Measurements from ENCODE around the gene PEX11B. TPM values are rescaled to one million over a fixed set of nuclear protein-coding genes. Genes with fewer than 3 reads are reported as not detected.
A peak's percentile ranks its signal among the peaks of the same experiment; 100 is the strongest.

The PEX11B gene
- total and polyA plus RNA-seq, 11 donors, result 17.7 to 29.8 (median 24.5) TPM

DNA sequence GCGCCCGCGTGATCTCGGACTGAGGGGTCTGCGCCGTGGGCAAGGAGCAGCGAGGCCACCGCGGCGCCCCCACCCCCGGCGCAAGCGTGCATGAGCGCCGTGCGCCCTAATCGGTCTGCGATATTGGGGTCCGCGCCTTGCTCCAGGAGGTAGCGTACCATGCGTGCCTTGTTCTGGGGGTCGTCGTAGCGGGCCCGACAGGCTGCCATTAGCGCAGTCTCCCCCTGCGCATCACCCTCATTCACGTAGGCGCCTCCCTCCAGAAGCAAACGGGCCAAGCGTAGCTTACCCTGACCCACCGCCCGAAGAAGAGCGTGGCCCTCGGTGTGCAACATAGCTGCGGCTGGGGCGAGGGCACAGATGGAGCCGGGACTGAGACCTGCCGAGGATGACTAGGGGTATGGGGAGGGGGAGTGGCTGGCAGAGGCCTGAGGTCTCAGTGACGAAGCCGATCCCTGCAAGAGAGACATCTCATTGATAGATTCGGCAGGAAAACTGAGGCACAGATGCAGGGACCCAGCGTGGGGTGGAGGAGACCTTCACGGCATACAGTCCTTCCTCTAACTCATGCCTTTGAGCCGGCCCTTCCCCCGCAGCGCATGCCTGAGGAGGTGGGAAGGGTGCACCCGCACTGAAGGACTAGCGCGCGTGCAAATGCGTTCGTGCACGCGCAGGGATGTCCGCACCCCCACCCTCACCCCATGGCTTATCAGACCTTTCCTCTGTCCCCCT is 43.1 kb upstream of the PEX11B start:
- Histone ChIP-seq H3K4me3 (peak overlapping the region; percentile 38 to 82 (median 71)), H3K27ac (peak overlapping the region; percentile 71 to 98 (median 92)), H3K36me3 (no peaks in the 10 kb centered on the region), H3K4me1 (peaks cover 0 to 74% (median 42%) of the 10 kb centered on the region in 12 donors), H3K27me3 (no peaks in the 10 kb centered on the region), H3K9me3 (no peaks in the 10 kb centered on the region)
- ATAC-seq (peak in 1 of 4 donors; percentile 2), DNase-seq (peak; percentile 55 to 67 (median 62))
- TF ChIP-seq CTCF (IDR thresholded peaks at IDR 0.05) (no peak), POLR2A (IDR thresholded peaks at IDR 0.05) (no peak)
- 0 to 2% (median 1%) methylated on average over 24 to 57 of the region's 57 CpGs for WGBS, 4 donors
- intact Hi-C loops (cut with DNase I), result loop anchor here in 5 of 10 donors (5.0 to 10.0 kb wide), 4 partner anchors 34 to 107 kb away; partner anchors contain the start of genes RBM8A (in 2 of the 5), PIAS3 (in 1 of the 5) and TXNIP (in 1 of the 5)

DNA sequence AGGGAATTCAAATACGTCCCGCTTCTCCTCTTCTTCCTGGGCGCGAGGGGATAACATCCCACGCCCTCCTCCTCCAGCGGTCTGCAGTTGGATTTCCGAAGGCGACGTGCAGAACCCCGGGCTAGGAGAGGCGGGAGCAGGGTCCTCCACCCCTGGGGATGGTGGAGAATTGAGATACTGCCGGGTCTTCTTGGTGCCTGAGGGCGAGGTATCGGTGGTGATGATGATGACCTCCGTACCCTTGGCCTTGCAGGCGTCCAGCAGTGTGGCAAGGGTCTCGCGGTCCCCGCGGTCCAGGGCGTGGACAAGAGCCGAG is 42.5 kb upstream of the PEX11B start:
- DNase-seq (peak in 1 of 5 donors; percentile 45), ATAC-seq (no peak)
- no peak for TF ChIP-seq CTCF (IDR thresholded peaks at IDR 0.05)
- TF ChIP-seq POLR2A (IDR thresholded peaks at IDR 0.05), result no peak
- WGBS, 4 donors, result 0 to 1% (median 0%) methylated on average over 5 to 22 of the region's 22 CpGs
- Histone ChIP-seq H3K27ac (peak overlapping the region; percentile 71 to 98 (median 92)), H3K4me1 (peaks cover 0 to 80% (median 47%) of the 10 kb centered on the region in 12 donors), H3K27me3 (no peaks in the 10 kb centered on the region), H3K4me3 (peak overlapping the region; percentile 38 to 82 (median 71)), H3K9me3 (no peaks in the 10 kb centered on the region), H3K36me3 (no peaks in the 10 kb centered on the region)
- intact Hi-C loops (cut with DNase I), result loop anchor here in 5 of 10 donors (5.0 to 10.0 kb wide), 4 partner anchors 34 to 106 kb away; partner anchors contain the start of genes RBM8A (in 2 of the 5), PIAS3 (in 1 of the 5) and TXNIP (in 1 of the 5)

DNA sequence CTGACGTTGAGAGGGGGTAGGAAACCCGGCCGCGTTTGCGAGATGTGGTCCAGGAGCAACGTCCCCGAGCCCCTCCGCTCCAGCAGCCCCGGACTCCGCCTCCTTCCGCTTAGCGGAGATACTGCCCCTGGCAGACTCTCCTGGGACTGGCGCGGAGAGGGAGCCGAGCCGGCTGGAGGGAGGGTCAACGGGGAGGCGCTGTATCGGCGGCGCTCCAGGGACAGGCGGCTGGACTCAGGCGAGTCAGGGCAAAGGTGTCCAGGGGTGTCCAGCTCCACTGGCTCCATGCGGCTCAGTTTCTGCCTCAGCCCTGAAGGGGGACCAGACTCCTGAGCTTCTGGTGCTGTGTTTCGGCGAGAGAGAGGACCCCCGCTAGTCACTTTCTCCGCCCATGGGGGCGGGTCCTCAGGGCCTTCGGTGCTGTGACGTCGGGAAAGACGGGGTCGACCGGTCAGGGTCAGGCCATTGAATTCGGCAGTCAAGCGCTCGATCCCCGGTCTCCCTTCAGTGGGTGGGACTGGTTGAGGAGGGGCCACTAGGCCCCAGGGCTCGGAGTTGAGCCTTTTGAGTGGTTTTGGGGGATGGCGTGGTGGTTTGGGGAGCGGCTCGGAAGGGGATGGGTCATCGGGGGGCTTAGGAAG is 42.1 kb upstream of the PEX11B start:
- Histone ChIP-seq H3K27ac (peak overlapping the region; percentile 71 to 98 (median 92)), H3K4me1 (peaks cover 1 to 82% (median 51%) of the 10 kb centered on the region in 12 donors), H3K36me3 (peaks cover 0 to under 1% (median 0%) of the 10 kb centered on the region in 9 donors), H3K27me3 (no peaks in the 10 kb centered on the region), H3K9me3 (no peaks in the 10 kb centered on the region), H3K4me3 (peak overlapping the region; percentile 38 to 82 (median 71))
- WGBS, 4 donors, result 0 to 1% (median 1%) methylated on average over 33 to 44 of the region's 44 CpGs
- peak; percentile 23 to 60 (median 47) for ATAC-seq
- TF ChIP-seq POLR2A (IDR thresholded peaks at IDR 0.05) (peak in 1 of 2 donors; percentile 86), CTCF (IDR thresholded peaks at IDR 0.05) (peak in 8 of 12 donors; percentile 4 to 43 (median 27))
- DNase-seq, result peak; percentile 89 to 94 (median 93)
- intact Hi-C loops (cut with DNase I), result loop anchor here in 5 of 10 donors (5.0 to 10.0 kb wide), 4 partner anchors 33 to 106 kb away; partner anchors contain the start of genes RBM8A (in 2 of the 5), PIAS3 (in 1 of the 5) and TXNIP (in 1 of the 5)

Measured in heart left ventricle (tissue), 16 donors.